IPS-15b (cell line): Measurements from ENCODE around the gene MED13.

ENCODE experiments used
- H3K27me3 ChIP-seq: one replicate; pipeline ENCODE4 v1.6.1; 2013; ENCODE audit warnings: low read length; ENCODE audit not compliant: control insufficient read depth, insufficient read depth
- H3K36me3 ChIP-seq: one replicate; pipeline ENCODE4 v1.6.1; 2013; ENCODE audit warnings: low read length; ENCODE audit not compliant: control insufficient read depth, insufficient read depth
- H3K4me1 ChIP-seq: one replicate; pipeline ENCODE4 v1.6.1; 2013; ENCODE audit warnings: mild to moderate bottlenecking, low read length; ENCODE audit not compliant: control insufficient read depth, insufficient read depth
- H3K4me3 ChIP-seq: one replicate; pipeline ENCODE4 v1.5.1; 2013; ENCODE audit warnings: low read depth, low read length
- H3K9ac ChIP-seq: one replicate; pipeline ENCODE4 v1.6.1; 2013; ENCODE audit warnings: low read depth, mild to moderate bottlenecking, low read length
- H3K9me3 ChIP-seq: one replicate; pipeline ENCODE4 v1.6.1; 2013; ENCODE audit warnings: mild to moderate bottlenecking, low read length; ENCODE audit not compliant: control insufficient read depth, insufficient read depth

Gene MED13

GRCh38 chr17:61981323-61981722 lies 83.8 kb downstream of the MED13 start:
- Histone ChIP-seq H3K4me3 (no peak overlapping the region), H3K4me1 (no peaks in the 10 kb centered on the region), H3K27me3 (no peaks in the 10 kb centered on the region), H3K36me3 (peaks cover 4% of the 10 kb centered on the region), H3K9ac (no peak overlapping the region), H3K9me3 (no peaks in the 10 kb centered on the region)

- H3K36me3 ChIP-seq = peaks cover 4% of the 10 kb centered on the region
Observed at GRCh38 chr17:61980535-61980934, 84.5 kb downstream of the MED13 start.

GRCh38 chr17:61974115-61974514 lies 91.0 kb downstream of the MED13 start:
- Histone ChIP-seq H3K9me3 (no peaks in the 10 kb centered on the region), H3K9ac (no peak overlapping the region), H3K36me3 (peaks cover 12% of the 10 kb centered on the region), H3K4me3 (no peak overlapping the region), H3K4me1 (no peaks in the 10 kb centered on the region), H3K27me3 (no peaks in the 10 kb centered on the region)

More at GRCh38 chr17:61980535-61980934, 84.5 kb downstream of the MED13 start:
- Histone ChIP-seq H3K4me3 (no peak overlapping the region), H3K9me3 (no peaks in the 10 kb centered on the region), H3K9ac (no peak overlapping the region), H3K27me3 (no peaks in the 10 kb centered on the region), H3K4me1 (no peaks in the 10 kb centered on the region)

- Histone ChIP-seq H3K36me3 (peaks cover 17% of the 10 kb centered on the region), H3K27me3 (no peaks in the 10 kb centered on the region), H3K9ac (no peak overlapping the region), H3K4me3 (no peak overlapping the region), H3K4me1 (no peaks in the 10 kb centered on the region), H3K9me3 (no peaks in the 10 kb centered on the region)
Observed at GRCh38 chr17:61972311-61972710, 92.8 kb downstream of the MED13 start.

- H3K9me3 ChIP-seq = no peaks in the 10 kb centered on the region
- H3K4me1 ChIP-seq = no peaks in the 10 kb centered on the region
- H3K27me3 ChIP-seq = no peaks in the 10 kb centered on the region
- H3K4me3 ChIP-seq = no peak overlapping the region
- H3K36me3 ChIP-seq = peaks cover 25% of the 10 kb centered on the region
- no peak overlapping the region for H3K9ac ChIP-seq
Observed at GRCh38 chr17:61970030-61970429, 95.0 kb downstream of the MED13 start.

- Histone ChIP-seq H3K9ac (no peak overlapping the region), H3K4me1 (no peaks in the 10 kb centered on the region), H3K27me3 (no peaks in the 10 kb centered on the region), H3K9me3 (no peaks in the 10 kb centered on the region), H3K36me3 (peaks cover 25% of the 10 kb centered on the region), H3K4me3 (no peak overlapping the region)
Observed at GRCh38 chr17:61968757-61969156, 96.3 kb downstream of the MED13 start.

- Histone ChIP-seq H3K36me3 (peaks cover 25% of the 10 kb centered on the region), H3K4me3 (no peak overlapping the region), H3K4me1 (no peaks in the 10 kb centered on the region), H3K9me3 (no peaks in the 10 kb centered on the region), H3K9ac (no peak overlapping the region), H3K27me3 (no peaks in the 10 kb centered on the region)
Observed at GRCh38 chr17:61967729-61968128, 97.3 kb downstream of the MED13 start.

GRCh38 chr17:61966191-61966590 lies 98.9 kb downstream of the MED13 start:
- no peaks in the 10 kb centered on the region for H3K4me1 ChIP-seq
- H3K36me3 ChIP-seq = peaks cover 25% of the 10 kb centered on the region
- no peak overlapping the region for H3K9ac ChIP-seq
- no peaks in the 10 kb centered on the region for H3K27me3 ChIP-seq
- H3K4me3 ChIP-seq = no peak overlapping the region
- no peaks in the 10 kb centered on the region for H3K9me3 ChIP-seq

- Histone ChIP-seq H3K36me3 (peaks cover 22% of the 10 kb centered on the region), H3K9ac (no peak overlapping the region), H3K9me3 (no peaks in the 10 kb centered on the region), H3K4me3 (no peak overlapping the region), H3K4me1 (no peaks in the 10 kb centered on the region), H3K27me3 (no peaks in the 10 kb centered on the region)
Observed at GRCh38 chr17:61955619-61956018, 109.5 kb downstream of the MED13 start.

GRCh38 chr17:61947367-61948078 lies 117.6 kb downstream of the MED13 start:
- no peaks in the 10 kb centered on the region for H3K9me3 ChIP-seq
- no peak overlapping the region for H3K4me3 ChIP-seq
- H3K9ac ChIP-seq = no peak overlapping the region
- H3K27me3 ChIP-seq = no peaks in the 10 kb centered on the region
- peaks cover 14% of the 10 kb centered on the region for H3K36me3 ChIP-seq
- no peaks in the 10 kb centered on the region for H3K4me1 ChIP-seq

GRCh38 chr17:61946359-61946758 lies 118.7 kb downstream of the MED13 start:
- H3K9ac ChIP-seq = no peak overlapping the region
- no peaks in the 10 kb centered on the region for H3K27me3 ChIP-seq
- no peaks in the 10 kb centered on the region for H3K9me3 ChIP-seq
- H3K36me3 ChIP-seq = peaks cover 14% of the 10 kb centered on the region
- H3K4me1 ChIP-seq = no peaks in the 10 kb centered on the region
- no peak overlapping the region for H3K4me3 ChIP-seq

- Histone ChIP-seq H3K4me3 (no peak overlapping the region), H3K27me3 (no peaks in the 10 kb centered on the region), H3K9ac (no peak overlapping the region), H3K9me3 (no peaks in the 10 kb centered on the region), H3K36me3 (peaks cover 4% of the 10 kb centered on the region), H3K4me1 (no peaks in the 10 kb centered on the region)
Observed at GRCh38 chr17:61943117-61943516, 122.0 kb downstream of the MED13 start.
